AG09319 (cell line): ENCODE data around the gene FBXO24.

Source experiments
- DNase-seq: peaks from one replicate; pipeline ENCODE4 v3.0.0-alpha.2; 2010; ENCODE audit warnings: low read depth; ENCODE audit errors: extremely low read depth
- TF ChIP-seq, protein P1 (sequence below): IDR thresholded peaks from 2 replicates; pipeline ENCODE4 v1.5.1; 2011; ENCODE audit warnings: low read depth, mild to moderate bottlenecking, inconsistent platforms, low read length, moderate library complexity

The FBXO24 gene

GRCh38 chr7:100568176-100568895, 17.8 kb upstream of the FBXO24 start:
- DNase-seq = no peak
- TF ChIP-seq, protein P1, sequence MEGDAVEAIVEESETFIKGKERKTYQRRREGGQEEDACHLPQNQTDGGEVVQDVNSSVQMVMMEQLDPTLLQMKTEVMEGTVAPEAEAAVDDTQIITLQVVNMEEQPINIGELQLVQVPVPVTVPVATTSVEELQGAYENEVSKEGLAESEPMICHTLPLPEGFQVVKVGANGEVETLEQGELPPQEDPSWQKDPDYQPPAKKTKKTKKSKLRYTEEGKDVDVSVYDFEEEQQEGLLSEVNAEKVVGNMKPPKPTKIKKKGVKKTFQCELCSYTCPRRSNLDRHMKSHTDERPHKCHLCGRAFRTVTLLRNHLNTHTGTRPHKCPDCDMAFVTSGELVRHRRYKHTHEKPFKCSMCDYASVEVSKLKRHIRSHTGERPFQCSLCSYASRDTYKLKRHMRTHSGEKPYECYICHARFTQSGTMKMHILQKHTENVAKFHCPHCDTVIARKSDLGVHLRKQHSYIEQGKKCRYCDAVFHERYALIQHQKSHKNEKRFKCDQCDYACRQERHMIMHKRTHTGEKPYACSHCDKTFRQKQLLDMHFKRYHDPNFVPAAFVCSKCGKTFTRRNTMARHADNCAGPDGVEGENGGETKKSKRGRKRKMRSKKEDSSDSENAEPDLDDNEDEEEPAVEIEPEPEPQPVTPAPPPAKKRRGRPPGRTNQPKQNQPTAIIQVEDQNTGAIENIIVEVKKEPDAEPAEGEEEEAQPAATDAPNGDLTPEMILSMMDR = no peak

GRCh38 chr7:100568896-100569844, 17.0 kb upstream of the FBXO24 start:
- no peak for DNase-seq
- TF ChIP-seq, protein P1 = peak; percentile 18

DNA sequence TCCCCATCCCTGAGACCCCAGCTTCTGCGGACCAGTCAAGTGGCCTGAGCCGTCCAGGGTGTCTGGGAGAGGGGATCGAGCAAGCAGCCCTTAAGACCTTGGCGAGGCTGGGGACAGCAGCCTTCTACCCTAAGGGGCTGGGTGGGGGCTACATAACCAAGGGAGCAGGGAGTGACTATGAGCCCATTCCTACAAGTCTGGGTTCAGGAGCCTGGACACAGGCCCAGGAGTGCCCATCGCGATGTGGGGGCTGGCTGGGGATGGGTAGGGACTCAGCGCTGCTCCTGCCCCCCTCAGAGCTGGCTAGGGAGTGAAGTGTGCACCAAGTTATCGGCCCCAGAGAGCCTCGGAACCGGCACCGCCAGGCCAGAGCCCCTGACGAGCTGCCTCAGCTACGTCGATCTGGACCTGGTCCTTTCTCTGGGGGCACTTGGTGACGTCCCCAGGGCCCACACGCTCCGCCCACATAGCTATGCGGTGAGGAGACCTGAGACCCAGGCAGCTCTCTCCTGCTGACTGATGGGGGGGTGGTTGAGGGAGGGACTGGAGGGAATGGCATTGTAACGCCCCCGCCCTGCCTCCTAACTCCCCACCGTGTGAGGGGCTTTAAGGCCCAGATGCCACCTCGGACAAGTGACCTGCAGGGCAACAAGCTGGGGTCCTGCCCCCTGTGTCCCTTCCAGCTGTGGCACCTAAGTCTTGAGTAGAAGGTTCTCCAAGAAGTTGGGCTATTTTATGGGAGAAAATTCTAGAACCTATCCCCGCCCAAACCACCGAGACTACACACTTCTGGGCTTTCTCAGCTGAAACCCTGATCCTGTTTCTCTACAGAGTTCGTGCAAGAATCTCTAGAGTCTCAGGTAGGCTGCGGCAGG, 14.9 kb upstream of the FBXO24 start:
- DNase-seq = no peak
- TF ChIP-seq, protein P1 = no peak

DNA sequence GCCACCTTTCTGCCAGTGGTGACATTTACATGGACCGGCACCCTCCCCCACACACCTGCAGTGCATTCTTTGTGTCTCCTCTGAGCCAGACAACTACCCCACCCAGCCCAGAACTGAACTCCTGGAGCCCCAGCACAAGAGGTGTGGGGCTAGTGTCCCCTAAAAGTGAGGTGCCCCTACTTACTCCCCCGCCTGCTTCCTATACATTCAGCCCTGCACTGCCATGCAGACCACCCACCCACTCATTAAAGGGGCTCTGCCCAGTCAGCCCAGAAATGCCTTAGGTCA, 14.4 kb upstream of the FBXO24 start:
- TF ChIP-seq, protein P1 = no peak
- no peak for DNase-seq

- DNase-seq = no peak
- TF ChIP-seq, protein P1 = no peak
Measured at GRCh38 chr7:100572281-100572948, 13.7 kb upstream of the FBXO24 start.

GRCh38 chr7:100572949-100573675, 13.0 kb upstream of the FBXO24 start:
- no peak for DNase-seq
- TF ChIP-seq, protein P1 = no peak
